OCI-LY1 (cell line): Measurements from ENCODE around the gene EN2.

Source experiments
- H2AFZ ChIP-seq: fragments of 200-600 bp; sonication (generic), shearing (Covaris generic); 2 replicates; pipeline ENCODE4 v1.6.0; 2014; ENCODE audit warnings: antibody characterized with exemption, mild to moderate bottlenecking, low read length
- H3F3A ChIP-seq: fragments of 200-600 bp; sonication (generic), shearing (Covaris generic); 2 replicates; pipeline ENCODE4 v1.6.0; 2014; ENCODE audit warnings: mild to moderate bottlenecking, antibody characterized with exemption, low read length, moderate library complexity; ENCODE audit not compliant: insufficient read depth
- H3K27ac ChIP-seq: fragments of 200-600 bp; sonication (generic); 2 replicates; pipeline ENCODE4 v1.5.1; 2014; ENCODE audit warnings: low read length, mixed run types, mild to moderate bottlenecking, low read depth; ENCODE audit not compliant: poor library complexity, severe bottlenecking
- H3K27me3 ChIP-seq: fragments of 200-600 bp; sonication (generic); 2 replicates; pipeline ENCODE4 v1.6.0; 2014; ENCODE audit warnings: antibody characterized with exemption, mild to moderate bottlenecking, low read length, moderate library complexity; ENCODE audit not compliant: insufficient read depth
- H3K36me3 ChIP-seq: fragments of 200-600 bp; sonication (generic); 2 replicates; pipeline ENCODE4 v1.6.1; 2014; ENCODE audit warnings: mild to moderate bottlenecking, antibody characterized with exemption, low read length, moderate library complexity, mixed read lengths; ENCODE audit not compliant: insufficient read depth
- H3K4me1 ChIP-seq: fragments of 200-600 bp; sonication (generic); 2 replicates; pipeline ENCODE4 v1.5.1; 2014; ENCODE audit warnings: mild to moderate bottlenecking, low read length, moderate library complexity; ENCODE audit not compliant: insufficient read depth, severe bottlenecking
- H3K4me2 ChIP-seq: fragments of 200-600 bp; sonication (generic), shearing (Covaris generic); 2 replicates; pipeline ENCODE4 v1.6.1; 2014; ENCODE audit warnings: low read length
- H3K4me3 ChIP-seq: fragments of 200-600 bp; sonication (generic); 2 replicates; pipeline ENCODE4 v1.5.1; 2014; ENCODE audit warnings: low read length, low read depth, mild to moderate bottlenecking, mixed read lengths; ENCODE audit not compliant: poor library complexity, severe bottlenecking
- H3K79me2 ChIP-seq: fragments of 200-600 bp; shearing (Covaris generic); 2 replicates; pipeline ENCODE4 v1.6.1; 2016; ENCODE audit warnings: mixed run types, low read length, mixed read lengths; ENCODE audit not compliant: insufficient read depth
- H3K9ac ChIP-seq: fragments of 200-600 bp; sonication (generic), shearing (Covaris generic); 2 replicates; pipeline ENCODE4 v1.6.1; 2014; ENCODE audit warnings: mild to moderate bottlenecking, low read length, mixed read lengths
- H3K9me2 ChIP-seq: fragments of 200-600 bp; sonication (generic), shearing (Covaris generic); 2 replicates; pipeline ENCODE4 v1.6.1; 2014; ENCODE audit warnings: low read depth, mild to moderate bottlenecking, low read length, mixed read lengths
- H3K9me3 ChIP-seq: fragments of 200-600 bp; shearing (Covaris generic); 2 replicates; pipeline ENCODE4 v1.6.1; 2014; ENCODE audit warnings: low read length, mixed read lengths
- H4K20me1 ChIP-seq: fragments of 200-600 bp; sonication (generic), shearing (Covaris generic); 2 replicates; pipeline ENCODE4 v1.6.0; 2016; ENCODE audit warnings: mild to moderate bottlenecking, low read length; ENCODE audit not compliant: insufficient read depth
- CTCF ChIP-seq: fragments of 200-600 bp; sonication (generic), shearing (Covaris generic); IDR thresholded peaks from 2 replicates; pipeline ENCODE4 v1.5.1; 2017; ENCODE audit warnings: mild to moderate bottlenecking, antibody characterized with exemption, low read length, moderate library complexity, mixed read lengths
- EZH2 ChIP-seq: fragments of 200-600 bp; sonication (generic), shearing (Covaris generic); IDR thresholded peaks from 2 replicates; pipeline ENCODE4 v1.8.0; 2017; ENCODE audit warnings: borderline replicate concordance, mixed run types, mild to moderate bottlenecking, antibody characterized with exemption, low read length, moderate library complexity, mixed read lengths

EN2 gene

DNA sequence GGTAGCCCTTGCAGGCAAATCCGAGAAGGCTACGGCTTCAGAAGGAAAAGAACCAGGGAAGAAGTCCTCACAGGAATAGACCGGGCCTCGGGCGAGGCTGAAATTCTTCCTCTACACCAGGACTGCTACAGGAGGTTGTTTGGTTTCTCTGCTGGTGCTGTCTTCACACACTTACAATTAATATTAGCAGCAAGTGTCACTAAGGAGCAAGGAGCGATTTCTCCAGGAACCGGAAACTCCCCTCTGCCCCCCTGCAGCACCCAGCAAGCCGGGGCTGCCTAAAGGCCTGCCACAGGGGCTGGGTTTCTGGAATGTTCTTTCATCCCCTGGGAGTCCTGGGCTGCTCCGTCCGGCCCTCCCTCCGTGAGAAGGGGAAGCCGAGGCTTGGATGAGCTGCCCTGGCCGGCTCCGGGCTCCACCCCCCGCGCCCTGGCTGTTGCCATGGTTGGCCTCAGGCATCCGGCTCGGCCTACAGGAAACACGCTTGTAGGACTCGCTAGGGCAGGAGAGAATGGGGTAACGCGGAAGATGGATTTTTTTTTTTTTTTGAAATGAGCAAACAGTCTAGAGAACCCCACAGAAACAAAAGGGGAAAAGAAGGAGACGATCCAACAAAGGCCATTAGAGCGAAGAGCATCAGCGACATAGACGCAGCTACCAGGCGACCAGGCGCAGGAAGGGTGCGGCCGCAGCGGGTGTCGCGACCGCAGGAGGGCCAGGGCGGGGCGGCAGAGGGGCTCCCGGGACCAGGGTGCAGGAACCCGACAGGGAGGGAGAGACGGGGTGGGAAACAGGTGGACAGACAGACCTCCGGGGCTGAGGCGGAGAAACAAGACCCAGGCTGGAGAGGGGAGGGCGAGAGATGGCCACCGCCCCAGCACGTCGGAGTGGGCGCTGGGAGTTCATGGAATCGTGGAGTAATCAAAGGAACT is 33.0 kb downstream of the EN2 start:
- Histone ChIP-seq H3K9ac (peak overlapping the region; percentile 14; the same call in 1 of the 2 replicates), H3K27me3 (peaks cover 4% of the 10 kb centered on the region; the same call in 1 of the 2 replicates), H3F3A (no peaks in the 10 kb centered on the region), H3K79me2 (no peaks in the 10 kb centered on the region), H3K27ac (no peak overlapping the region), H3K4me3 (peak overlapping the region; percentile 49), H3K9me2 (no peaks in the 10 kb centered on the region), H3K4me1 (peaks cover 13% of the 10 kb centered on the region), H3K9me3 (no peaks in the 10 kb centered on the region), H3K4me2 (peak overlapping the region; percentile 75), H4K20me1 (no peaks in the 10 kb centered on the region), H3K36me3 (no peaks in the 10 kb centered on the region; the same call in 1 of the 2 replicates), H2AFZ (peak overlapping the region; percentile 61; the same call in 1 of the 2 replicates)
- TF ChIP-seq EZH2 (no peak), CTCF (no peak)

DNA sequence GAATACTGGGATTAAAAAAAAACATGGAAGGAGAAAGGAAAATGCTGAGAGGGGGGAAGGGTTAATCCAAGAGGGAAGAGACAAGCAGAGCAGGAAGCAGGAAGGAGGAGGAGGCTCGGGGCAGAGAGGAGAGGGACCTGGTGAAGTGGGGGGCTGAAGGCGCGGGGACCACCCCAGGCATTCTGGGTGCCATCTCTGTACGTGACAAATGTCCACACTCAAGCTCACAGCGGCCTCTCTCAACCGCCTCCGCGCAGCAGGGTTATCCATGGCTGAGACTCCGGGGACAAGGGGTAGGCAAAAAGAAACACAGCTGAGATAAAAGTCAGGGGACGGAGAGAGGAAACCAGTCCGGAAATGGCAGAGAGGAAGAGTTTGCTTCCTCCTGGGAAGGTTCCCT is 33.9 kb downstream of the EN2 start:
- H3K27ac ChIP-seq: no peak overlapping the region
- H3K79me2 ChIP-seq: no peaks in the 10 kb centered on the region
- H3K4me1 ChIP-seq: peaks cover 13% of the 10 kb centered on the region
- no peak overlapping the region for H3K4me3 ChIP-seq
- H3F3A ChIP-seq: no peaks in the 10 kb centered on the region
- no peaks in the 10 kb centered on the region for H4K20me1 ChIP-seq
- peaks cover 4% of the 10 kb centered on the region; the same call in 1 of the 2 replicates for H3K27me3 ChIP-seq
- H3K9ac ChIP-seq: no peak overlapping the region
- H3K4me2 ChIP-seq: no peak overlapping the region
- H2AFZ ChIP-seq: no peak overlapping the region
- H3K36me3 ChIP-seq: no peaks in the 10 kb centered on the region; the same call in 1 of the 2 replicates
- TF ChIP-seq EZH2 (no peak), CTCF (no peak)
- no peaks in the 10 kb centered on the region for H3K9me2 ChIP-seq
- H3K9me3 ChIP-seq: no peaks in the 10 kb centered on the region

DNA sequence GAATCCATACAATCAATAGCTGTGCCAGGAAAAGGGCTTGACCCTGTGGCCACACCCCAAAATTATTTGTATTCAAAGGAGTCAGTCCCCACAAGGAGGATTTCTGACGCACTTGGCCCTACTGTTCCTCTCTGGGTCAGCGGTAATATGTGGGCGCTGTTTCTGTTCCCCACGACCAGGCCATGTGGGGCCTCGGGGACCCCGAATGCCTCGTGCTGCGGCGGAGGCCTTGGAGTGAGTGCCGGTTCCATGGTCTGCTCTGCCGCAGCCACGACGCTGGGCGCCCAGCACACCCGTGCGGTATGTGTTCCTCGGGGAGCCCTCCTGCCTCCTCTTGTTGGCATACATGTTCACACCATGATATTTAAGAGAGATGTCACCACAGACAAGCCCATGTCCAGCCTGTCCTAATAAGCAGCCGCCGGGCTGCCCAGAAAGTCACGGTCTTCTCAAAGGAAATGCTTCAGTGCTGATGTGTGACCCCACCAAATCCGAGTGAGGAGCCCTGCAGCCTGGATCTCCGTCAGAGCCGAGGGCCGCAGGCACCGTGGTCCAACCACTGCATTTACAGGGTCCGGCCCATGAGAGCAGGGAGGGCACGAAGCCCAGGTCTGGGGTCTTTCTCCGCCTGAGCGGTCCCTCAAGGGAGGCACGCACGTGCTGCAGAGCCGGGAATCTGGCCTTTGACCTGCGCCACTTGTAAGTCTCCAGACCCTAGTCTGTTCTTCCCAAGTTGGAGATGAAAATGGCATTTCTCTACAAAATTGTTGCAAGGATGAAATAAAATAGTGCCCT is 36.0 kb downstream of the EN2 start:
- Histone ChIP-seq H3K9me2 (no peaks in the 10 kb centered on the region), H3K9me3 (no peaks in the 10 kb centered on the region), H4K20me1 (no peaks in the 10 kb centered on the region), H3K27me3 (peaks cover 8% of the 10 kb centered on the region), H3K9ac (no peak overlapping the region), H3K4me2 (no peak overlapping the region), H3K4me1 (peaks cover 13% of the 10 kb centered on the region), H3K27ac (no peak overlapping the region), H3K36me3 (no peaks in the 10 kb centered on the region; the same call in 1 of the 2 replicates), H3K4me3 (no peak overlapping the region), H3K79me2 (no peaks in the 10 kb centered on the region), H3F3A (no peaks in the 10 kb centered on the region), H2AFZ (no peak overlapping the region)
- no peak for TF ChIP-seq CTCF
- no peak for TF ChIP-seq EZH2
